Measurements from ENCODE around the gene MAN1B1. TPM values are rescaled to one million over a fixed set of nuclear protein-coding genes. Genes with fewer than 3 reads are reported as not detected.
A peak's percentile ranks its signal among the peaks of the same experiment; 100 is the strongest.

MAN1B1 gene
- total RNA-seq, 1 donor, result 30.3 TPM

GRCh38 chr9:137106662-137107250 lies 20.0 kb downstream of the MAN1B1 start:
- Histone ChIP-seq H3K4me1 (ENCODE audit: insufficient read depth, low read length) (no peaks in the 10 kb centered on the region), H3K4me3 (ENCODE audit: low read length) (no peak overlapping the region), H3K9me3 (ENCODE audit: low read depth, low read length) (no peaks in the 10 kb centered on the region), H3K27me3 (ENCODE audit: insufficient read depth, low read length) (no peaks in the 10 kb centered on the region)

- no peak overlapping the region for H3K4me3 ChIP-seq (ENCODE audit: low read length)
- H3K9me3 ChIP-seq (ENCODE audit: low read depth, low read length), result no peaks in the 10 kb centered on the region
- no peaks in the 10 kb centered on the region for H3K4me1 ChIP-seq (ENCODE audit: insufficient read depth, low read length)
- no peaks in the 10 kb centered on the region for H3K27me3 ChIP-seq (ENCODE audit: insufficient read depth, low read length)
Measured at GRCh38 chr9:137107312-137107921, 20.6 kb downstream of the MAN1B1 start.

GRCh38 chr9:137107982-137108381 lies 21.2 kb downstream of the MAN1B1 start:
- H3K4me3 ChIP-seq (ENCODE audit: low read length), result no peak overlapping the region
- H3K9me3 ChIP-seq (ENCODE audit: low read depth, low read length), result no peaks in the 10 kb centered on the region
- H3K4me1 ChIP-seq (ENCODE audit: insufficient read depth, low read length), result no peaks in the 10 kb centered on the region
- H3K27me3 ChIP-seq (ENCODE audit: insufficient read depth, low read length), result no peaks in the 10 kb centered on the region

- peaks cover 6% of the 10 kb centered on the region for H3K4me1 ChIP-seq (ENCODE audit: insufficient read depth, low read length)
- no peak overlapping the region for H3K4me3 ChIP-seq (ENCODE audit: low read length)
- H3K9me3 ChIP-seq (ENCODE audit: low read depth, low read length), result no peaks in the 10 kb centered on the region
- H3K27me3 ChIP-seq (ENCODE audit: insufficient read depth, low read length), result no peaks in the 10 kb centered on the region
Measured at GRCh38 chr9:137108608-137109249, 21.9 kb downstream of the MAN1B1 start.

DNA sequence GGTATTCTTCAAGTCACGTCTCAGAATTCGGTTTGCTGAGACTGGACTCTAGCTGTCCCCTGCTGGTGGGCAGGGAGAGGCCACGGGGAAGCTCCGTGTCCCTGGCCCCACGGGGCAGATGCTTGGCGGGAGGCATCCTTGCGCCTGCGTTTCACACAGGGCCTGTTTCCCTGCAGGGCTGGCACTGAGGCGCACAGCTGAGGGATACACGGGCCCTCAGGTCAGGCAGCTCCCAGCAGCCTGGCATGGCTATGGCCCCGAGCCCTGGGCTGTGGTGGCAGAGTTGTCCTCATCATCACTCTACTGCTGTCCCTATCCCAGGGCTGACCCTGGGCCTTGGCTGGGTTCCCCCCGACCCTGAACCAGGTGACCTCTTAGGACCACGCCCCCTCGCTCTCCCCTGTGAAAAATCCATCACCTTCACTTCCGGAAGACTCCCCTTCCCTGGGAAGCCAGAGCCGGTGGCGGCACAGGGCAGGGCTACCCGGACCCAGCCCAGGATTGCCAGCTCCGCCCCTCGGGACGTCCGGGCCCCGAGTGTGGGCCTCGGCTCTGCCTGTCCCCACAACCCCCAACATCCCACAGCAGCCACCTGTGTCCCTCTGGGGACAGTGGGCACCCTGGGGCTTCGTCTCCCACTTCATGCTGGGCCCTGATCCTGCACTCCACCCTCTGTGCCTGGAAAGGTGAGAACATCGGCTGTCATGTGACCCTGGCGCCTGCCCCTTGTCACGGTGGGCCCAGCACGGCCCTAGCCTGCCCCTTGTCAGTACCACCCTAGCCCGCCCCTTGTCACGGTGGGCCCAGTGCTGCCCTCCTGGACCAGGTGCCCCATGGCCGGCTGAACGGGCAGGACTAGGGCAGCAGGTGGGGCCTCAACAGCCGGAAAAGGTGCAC lies 22.7 kb downstream of the MAN1B1 start:
- Histone ChIP-seq H3K27me3 (ENCODE audit: insufficient read depth, low read length) (no peaks in the 10 kb centered on the region), H3K4me3 (ENCODE audit: low read length) (no peak overlapping the region), H3K4me1 (ENCODE audit: insufficient read depth, low read length) (peaks cover 6% of the 10 kb centered on the region), H3K9me3 (ENCODE audit: low read depth, low read length) (no peaks in the 10 kb centered on the region)

DNA sequence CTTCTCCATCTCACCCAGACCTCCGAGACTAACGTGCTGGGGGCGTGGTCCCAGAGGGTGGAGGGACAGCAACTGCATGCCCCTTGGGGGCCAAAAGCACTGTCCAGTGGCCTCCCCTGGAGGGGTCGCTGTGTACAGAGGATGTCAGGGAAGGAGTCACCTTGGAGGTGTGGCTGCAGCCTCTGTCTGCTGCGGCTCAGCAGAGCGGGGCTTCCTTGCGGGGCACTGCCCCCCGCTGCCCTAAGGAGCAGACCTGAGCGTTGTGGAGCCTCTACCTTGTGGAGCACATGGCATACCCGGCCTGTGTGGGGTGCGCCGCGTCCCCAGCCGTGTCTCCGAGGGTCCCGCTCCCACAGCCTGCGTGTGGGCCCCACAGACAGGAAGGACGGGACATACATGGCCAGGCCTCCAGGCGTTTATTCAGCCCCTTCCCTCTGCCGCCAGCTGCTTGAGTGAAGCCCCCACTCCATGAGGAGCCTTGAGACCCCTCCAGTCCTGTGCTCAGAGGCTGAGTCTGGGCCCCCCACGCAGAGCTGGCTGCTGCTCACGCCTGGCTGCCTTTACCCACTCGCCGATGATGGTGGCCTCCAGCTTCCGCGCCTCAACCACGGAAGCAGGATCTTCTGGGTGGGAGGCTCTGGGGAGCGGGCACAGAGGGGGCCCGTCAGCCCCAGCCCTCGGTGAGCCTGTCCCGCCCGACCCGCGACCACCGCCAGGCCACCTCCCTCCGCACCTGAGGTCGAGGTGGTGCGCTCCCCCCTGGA lies 23.5 kb downstream of the MAN1B1 start:
- peaks cover 13% of the 10 kb centered on the region for H3K4me1 ChIP-seq (ENCODE audit: insufficient read depth, low read length)
- no peak overlapping the region for H3K4me3 ChIP-seq (ENCODE audit: low read length)
- H3K27me3 ChIP-seq (ENCODE audit: insufficient read depth, low read length), result no peaks in the 10 kb centered on the region
- no peaks in the 10 kb centered on the region for H3K9me3 ChIP-seq (ENCODE audit: low read depth, low read length)

DNA sequence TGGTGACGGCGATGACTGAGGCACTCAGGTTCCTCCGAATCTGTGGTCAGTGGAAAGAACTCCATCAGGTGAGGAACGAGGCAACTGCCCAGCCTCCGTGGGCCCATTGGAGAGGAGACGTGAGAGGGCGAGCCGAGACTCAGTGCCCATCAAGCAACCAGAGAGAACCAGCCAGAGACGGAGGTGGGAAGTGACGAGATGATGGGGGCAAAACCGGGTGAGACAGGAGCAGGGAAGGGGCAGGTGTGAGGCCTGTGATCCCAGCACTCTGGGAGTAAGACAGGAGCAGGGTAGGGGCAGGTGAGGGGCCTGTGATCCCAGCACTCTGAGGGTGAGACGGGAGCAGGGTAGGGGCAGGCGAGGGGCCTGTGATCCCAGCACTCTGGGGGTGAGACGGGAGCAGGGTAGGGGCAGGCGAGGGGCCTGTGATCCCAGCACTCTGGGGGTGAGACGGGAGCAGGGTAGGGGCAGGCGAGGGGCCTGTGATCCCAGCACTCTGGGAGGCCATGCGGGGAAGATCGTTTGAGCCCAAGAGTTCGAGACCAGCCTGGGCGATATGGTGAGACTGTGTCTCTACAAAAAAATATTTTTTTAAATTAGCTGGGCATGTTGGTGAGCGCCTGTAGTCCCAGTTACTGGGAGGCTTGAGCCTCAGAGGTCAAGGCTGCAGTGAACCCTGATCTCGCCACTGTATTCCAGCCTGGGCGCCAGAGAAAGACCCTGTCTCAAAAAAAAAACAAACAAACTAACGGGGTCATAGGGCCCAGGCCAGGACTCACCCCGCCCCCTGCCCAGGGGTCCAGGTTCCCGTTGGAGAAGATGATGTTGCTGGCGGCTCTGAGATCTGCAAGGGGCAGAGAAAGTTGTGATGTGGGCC lies 24.4 kb downstream of the MAN1B1 start:
- H3K4me3 ChIP-seq (ENCODE audit: low read length), result no peak overlapping the region
- H3K4me1 ChIP-seq (ENCODE audit: insufficient read depth, low read length), result peaks cover 14% of the 10 kb centered on the region
- no peaks in the 10 kb centered on the region for H3K27me3 ChIP-seq (ENCODE audit: insufficient read depth, low read length)
- no peaks in the 10 kb centered on the region for H3K9me3 ChIP-seq (ENCODE audit: low read depth, low read length)

DNA sequence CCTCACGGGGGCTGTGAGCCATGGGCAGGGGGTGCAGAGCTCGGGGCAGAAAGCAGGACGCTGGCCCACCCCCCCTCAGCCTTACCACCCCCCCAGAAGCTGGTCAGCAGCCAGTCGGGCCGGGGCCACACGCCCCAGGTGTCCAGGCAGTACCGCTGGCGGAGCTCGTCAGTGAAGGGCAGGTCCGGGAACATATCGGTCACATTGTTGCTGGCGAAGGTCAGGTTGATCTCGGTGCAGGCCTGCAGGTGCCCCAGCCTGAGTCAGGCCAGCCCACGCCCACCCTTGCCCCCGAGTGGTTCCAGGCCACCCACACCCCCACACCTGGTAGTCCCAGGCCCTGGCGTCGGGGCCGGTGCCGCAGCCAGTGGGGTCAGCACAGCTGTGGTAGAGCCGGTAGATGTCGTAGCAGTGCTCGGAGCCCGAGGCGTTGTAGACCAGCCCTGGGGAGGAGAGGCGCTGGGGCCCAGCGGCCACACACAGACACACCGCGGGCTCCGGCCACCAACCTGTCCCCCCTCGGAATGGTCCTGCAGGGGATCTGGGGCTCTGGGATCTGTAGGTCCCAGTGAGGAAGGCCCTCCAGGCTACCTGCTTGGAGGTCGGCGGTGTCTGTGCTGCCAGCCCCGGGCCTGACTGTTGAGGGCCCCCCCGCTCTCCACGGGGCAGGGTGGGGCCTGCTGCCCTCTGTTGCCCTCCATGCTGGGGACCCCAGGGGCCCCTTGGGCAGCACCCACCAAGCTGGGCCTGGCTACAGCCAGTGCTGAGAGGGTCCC lies 25.2 kb downstream of the MAN1B1 start:
- Histone ChIP-seq H3K4me3 (ENCODE audit: low read length) (no peak overlapping the region), H3K27me3 (ENCODE audit: insufficient read depth, low read length) (no peaks in the 10 kb centered on the region), H3K4me1 (ENCODE audit: insufficient read depth, low read length) (peaks cover 14% of the 10 kb centered on the region), H3K9me3 (ENCODE audit: low read depth, low read length) (no peaks in the 10 kb centered on the region)

DNA sequence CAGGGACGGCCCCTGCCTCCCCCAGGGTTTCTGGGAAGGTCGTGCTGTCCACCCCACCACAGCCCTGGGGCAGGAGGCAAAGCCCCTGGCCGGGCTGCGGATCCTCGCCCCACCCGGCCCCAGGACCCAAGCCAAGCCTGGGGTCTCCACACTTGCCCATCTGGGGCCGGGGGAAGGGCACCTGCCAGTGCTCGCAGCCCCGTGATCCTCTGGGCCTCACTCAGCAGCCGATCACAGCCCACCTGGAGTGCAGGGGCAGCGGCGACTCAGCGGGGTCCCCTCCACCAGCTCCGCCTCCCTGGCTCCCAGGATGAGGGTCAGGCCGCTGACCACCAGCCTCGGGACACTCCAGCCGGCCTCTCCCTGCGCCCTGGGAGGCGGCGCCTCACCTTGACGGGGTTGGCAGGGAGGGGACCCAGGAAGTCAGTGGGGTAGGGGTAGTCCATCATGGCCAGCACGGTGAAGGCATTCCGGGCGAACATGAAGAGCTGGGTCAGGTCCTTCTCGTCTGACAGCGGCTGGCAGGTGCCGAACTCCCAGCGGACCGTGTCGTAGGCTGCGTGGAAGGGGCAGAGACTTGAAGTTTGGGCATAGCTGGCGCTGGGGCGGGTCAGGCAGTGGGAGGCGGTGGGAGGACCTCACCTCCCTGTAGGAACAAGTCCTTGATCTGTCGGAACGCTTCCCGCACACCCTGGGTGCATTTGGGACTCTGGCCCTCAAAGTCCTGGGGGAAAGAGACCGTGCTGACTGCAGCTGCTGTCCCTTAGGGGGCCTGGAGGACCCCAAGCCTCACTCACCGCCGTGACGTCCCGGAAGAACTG lies 26.0 kb downstream of the MAN1B1 start:
- Histone ChIP-seq H3K4me3 (ENCODE audit: low read length) (no peak overlapping the region), H3K9me3 (ENCODE audit: low read depth, low read length) (no peaks in the 10 kb centered on the region), H3K4me1 (ENCODE audit: insufficient read depth, low read length) (peaks cover 14% of the 10 kb centered on the region), H3K27me3 (ENCODE audit: insufficient read depth, low read length) (no peaks in the 10 kb centered on the region)

DNA sequence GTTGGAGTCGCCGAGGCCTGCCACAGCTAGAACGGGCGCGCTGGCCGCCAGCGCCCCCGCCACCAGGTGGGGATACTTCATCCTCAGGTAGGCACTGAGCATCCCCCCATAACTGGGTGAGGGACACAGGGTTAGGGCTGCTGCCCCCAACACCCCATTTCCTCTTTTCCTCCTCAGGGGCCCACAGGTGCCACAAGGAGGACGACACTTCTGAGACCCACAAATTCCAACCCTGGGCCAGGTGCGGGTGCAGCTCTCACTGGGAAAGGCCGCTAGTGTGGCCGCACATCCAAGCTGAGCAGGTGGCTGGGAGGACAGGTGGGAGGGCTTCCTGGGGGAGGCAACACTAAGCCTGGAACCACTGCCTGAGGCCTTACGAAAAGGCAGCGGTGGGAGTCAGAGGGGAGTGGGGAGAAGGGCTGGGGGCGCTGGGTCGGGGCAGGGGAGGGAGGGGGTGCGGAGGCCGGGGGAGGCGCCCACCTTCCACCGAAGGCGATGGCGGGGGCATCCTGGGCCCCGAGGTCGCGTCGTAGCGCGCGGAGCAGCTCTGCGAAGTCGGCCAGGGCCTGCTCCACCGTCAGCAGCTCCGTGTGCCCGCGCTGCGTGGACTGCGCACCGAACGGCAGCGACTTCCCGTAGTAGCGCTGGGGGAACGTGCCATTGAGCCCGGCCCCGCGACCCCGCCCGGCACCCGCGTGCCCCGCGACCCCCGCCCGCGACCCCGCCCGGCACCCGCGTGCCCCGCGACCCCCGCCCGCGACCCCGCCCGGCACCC lies 26.8 kb downstream of the MAN1B1 start:
- Histone ChIP-seq H3K27me3 (ENCODE audit: insufficient read depth, low read length) (no peaks in the 10 kb centered on the region), H3K4me1 (ENCODE audit: insufficient read depth, low read length) (peaks cover 14% of the 10 kb centered on the region), H3K9me3 (ENCODE audit: low read depth, low read length) (no peaks in the 10 kb centered on the region), H3K4me3 (ENCODE audit: low read length) (no peak overlapping the region)

GRCh38 chr9:137114220-137114612 lies 27.4 kb downstream of the MAN1B1 start:
- Histone ChIP-seq H3K4me1 (ENCODE audit: insufficient read depth, low read length) (peaks cover 14% of the 10 kb centered on the region), H3K4me3 (ENCODE audit: low read length) (peak overlapping the region; percentile 39)

More at GRCh38 chr9:137114220-137114612, 27.4 kb downstream of the MAN1B1 start:
- no peaks in the 10 kb centered on the region for H3K9me3 ChIP-seq (ENCODE audit: low read depth, low read length)
- H3K27me3 ChIP-seq (ENCODE audit: insufficient read depth, low read length), result no peaks in the 10 kb centered on the region

Measured in mononuclear cell (primary cell).